ENCODE measurements around the gene LEAP2. TPM values are rescaled to one million over a fixed set of nuclear protein-coding genes. Genes with fewer than 3 reads are reported as not detected.

The LEAP2 gene
- total and polyA plus RNA-seq, 10 of the 15 experiments (the other 5 are each of a cell fraction or from before 2014, with no cell fraction given), result 1.9 to 8.8 (median 2.3) TPM

DNA sequence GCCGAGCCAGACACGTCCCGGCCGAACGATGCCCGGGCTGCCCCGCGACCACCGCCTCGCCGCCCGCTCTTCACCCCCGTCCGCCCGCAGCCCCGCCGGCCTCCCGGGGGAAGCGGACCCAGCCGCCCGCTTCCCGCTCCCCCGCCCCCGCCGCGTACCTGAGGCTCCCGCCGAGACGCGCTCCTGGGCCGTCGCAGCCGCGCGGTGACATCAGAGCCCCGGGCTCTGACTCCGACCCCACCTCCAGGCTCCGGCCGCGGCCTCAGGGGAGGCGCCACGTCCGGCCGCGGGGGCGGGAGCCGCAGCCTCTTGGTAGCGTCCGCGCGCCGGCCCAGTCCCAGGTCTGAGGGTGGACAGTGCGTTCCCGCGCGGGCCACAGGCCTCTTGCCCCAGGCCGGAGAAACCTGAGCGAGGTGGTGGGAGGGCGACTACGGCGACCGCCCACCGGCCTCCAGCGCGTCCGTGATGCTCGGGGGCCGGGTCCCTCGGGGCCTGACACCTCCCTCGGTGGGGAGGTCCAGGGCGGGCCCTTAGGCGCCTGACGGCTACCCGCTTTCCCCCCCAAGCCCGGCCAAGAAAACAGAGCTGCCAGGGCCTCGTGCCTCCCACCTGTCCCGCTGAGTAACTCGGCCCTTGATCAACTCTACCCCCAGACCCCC lies 42.9 kb upstream of the LEAP2 start, which contains the start of gene SHROOM1 (continued):
- TF ChIP-seq, protein P1, sequence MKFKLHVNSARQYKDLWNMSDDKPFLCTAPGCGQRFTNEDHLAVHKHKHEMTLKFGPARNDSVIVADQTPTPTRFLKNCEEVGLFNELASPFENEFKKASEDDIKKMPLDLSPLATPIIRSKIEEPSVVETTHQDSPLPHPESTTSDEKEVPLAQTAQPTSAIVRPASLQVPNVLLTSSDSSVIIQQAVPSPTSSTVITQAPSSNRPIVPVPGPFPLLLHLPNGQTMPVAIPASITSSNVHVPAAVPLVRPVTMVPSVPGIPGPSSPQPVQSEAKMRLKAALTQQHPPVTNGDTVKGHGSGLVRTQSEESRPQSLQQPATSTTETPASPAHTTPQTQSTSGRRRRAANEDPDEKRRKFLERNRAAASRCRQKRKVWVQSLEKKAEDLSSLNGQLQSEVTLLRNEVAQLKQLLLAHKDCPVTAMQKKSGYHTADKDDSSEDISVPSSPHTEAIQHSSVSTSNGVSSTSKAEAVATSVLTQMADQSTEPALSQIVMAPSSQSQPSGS (IDR thresholded peaks at IDR 0.05; ENCODE audit: low read length), result no peak
- TF ChIP-seq MEF2A (IDR thresholded peaks at IDR 0.05; ENCODE audit: insufficient read depth, low read depth, low read length), result no peak

DNA sequence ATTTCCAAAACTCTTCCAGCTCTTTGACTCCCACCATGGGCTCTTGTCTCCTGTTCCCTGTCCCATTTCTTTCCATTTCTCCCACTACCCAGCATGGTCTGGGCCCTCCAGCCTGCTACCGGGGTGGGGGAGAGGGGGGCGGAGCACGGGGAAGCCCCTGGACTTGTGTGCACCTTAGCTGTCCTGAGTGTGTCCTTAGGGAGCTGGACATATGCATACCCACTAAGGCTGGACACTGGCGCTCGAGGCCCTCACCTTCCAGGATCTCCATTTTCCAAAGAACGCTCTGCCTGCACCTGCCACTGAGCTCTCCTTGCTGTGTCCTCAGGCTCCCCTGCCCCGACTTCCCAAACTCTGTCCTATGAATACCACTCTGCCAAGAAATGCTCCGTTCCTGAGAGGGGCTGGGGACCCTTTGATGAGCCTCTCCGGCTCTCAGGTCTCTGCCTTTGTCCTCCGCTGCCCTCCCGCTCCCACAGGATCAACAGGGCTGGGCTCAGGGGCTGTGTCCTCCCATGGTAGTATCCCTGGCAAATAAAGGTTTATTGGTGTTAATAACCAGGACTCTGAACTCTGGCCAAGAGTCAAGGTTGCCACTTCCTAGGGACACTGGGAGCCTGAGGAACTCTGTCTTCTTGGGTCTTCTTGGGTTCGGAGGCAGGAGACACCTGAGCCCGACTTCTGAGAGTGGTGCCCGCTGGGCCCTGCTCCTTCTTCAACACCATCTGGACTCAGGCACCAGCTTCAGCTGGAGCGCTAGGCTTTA lies 42.2 kb upstream of the LEAP2 start:
- TF ChIP-seq CREM (IDR thresholded peaks at IDR 0.05; ENCODE audit: low read depth) (no peak), NR2F1 (conservative IDR thresholded peaks at IDR 0.05) (no peak), NR2C2 (IDR thresholded peaks at IDR 0.05; ENCODE audit: borderline replicate concordance, control insufficient read depth, insufficient read length, low read depth) (no peak), KLF5 (IDR thresholded peaks at IDR 0.05; ENCODE audit: partially characterized antibody) (no peak), YBX1 (IDR thresholded peaks at IDR 0.05) (no peak), NFYA (IDR thresholded peaks at IDR 0.05; ENCODE audit: borderline replicate concordance, low read depth, low read length) (no peak)
- TF ChIP-seq, protein P2, sequence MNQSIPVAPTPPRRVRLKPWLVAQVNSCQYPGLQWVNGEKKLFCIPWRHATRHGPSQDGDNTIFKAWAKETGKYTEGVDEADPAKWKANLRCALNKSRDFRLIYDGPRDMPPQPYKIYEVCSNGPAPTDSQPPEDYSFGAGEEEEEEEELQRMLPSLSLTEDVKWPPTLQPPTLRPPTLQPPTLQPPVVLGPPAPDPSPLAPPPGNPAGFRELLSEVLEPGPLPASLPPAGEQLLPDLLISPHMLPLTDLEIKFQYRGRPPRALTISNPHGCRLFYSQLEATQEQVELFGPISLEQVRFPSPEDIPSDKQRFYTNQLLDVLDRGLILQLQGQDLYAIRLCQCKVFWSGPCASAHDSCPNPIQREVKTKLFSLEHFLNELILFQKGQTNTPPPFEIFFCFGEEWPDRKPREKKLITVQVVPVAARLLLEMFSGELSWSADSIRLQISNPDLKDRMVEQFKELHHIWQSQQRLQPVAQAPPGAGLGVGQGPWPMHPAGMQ (IDR thresholded peaks at IDR 0.05; ENCODE audit: borderline replicate concordance), result no peak
- H3K79me2 ChIP-seq (ENCODE audit: control insufficient read depth, insufficient read depth, low read length), result no peaks in the 10 kb centered on the region
- ChIA-PET SMC1A (ENCODE audit: uncharacterized antibody, unreplicated experiment) (interaction anchor here (0.7 kb wide), 1 partner anchor 274 kb away, joined by 3 read pairs; no protein-coding TSS in a partner anchor), CTCF (interaction anchor here (0.7 to 6.0 kb wide), 7 partner anchors 11 to 405 kb away, joined by 3 to 46 read pairs (median 6); partner anchors contain the start of genes GDF9 and UQCRQ), RAD21 (ENCODE audit: unreplicated experiment) (interaction anchor here (1.8 kb wide), 1 partner anchor 52 kb away, joined by 5 read pairs; no protein-coding TSS in a partner anchor), POLR2A (interaction anchor here (0.8 to 1.1 kb wide), 4 partner anchors 26 to 273 kb away, joined by 3 read pairs; no protein-coding TSS in a partner anchor)
- no peaks in the 10 kb centered on the region for H3K9me3 ChIP-seq (replicated peaks; ENCODE audit: control insufficient read depth, insufficient read depth, low read length)
- FAIRE-seq (no peak), ATAC-seq (no peak), DNase-seq (ENCODE audit: low read depth, low spot score) (no peak)
- WGBS (ENCODE audit: insufficient coverage, insufficient replicate concordance, low lambda C conversion rate, missing lambda C conversion rate), result 87% methylated on average over 13 of the region's 15 CpGs
- peak overlapping the region; percentile 59 for H3K4me3 ChIP-seq
- H3K27ac ChIP-seq (ENCODE audit: control insufficient read depth, insufficient read depth), result no peak overlapping the region
- H3K4me1 ChIP-seq (ENCODE audit: control insufficient read depth, insufficient read depth, low read length), result no peaks in the 10 kb centered on the region; the same call in 1 of the 2 replicates
- no peak overlapping the region; the same call in 1 of the 2 replicates for H3K4me2 ChIP-seq (ENCODE audit: control insufficient read depth, insufficient read depth)
- peaks cover 0 to 1% of the 10 kb centered on the region in 2 experiments; a peak in 2 of 4 replicates for H3K27me3 ChIP-seq (replicated peaks in 1 of 2; ENCODE audit: control insufficient read depth in 2 of 2, insufficient read depth in 2 of 2, low read length in 1 of 2)
- in situ Hi-C loops (cut with MboI) (no loop called here), intact Hi-C loops (cut with micrococcal nuclease; ENCODE audit: unreplicated experiment) (loop anchor here (2.0 kb wide), 1 partner anchor 36 kb away; the partner anchor contains the start of genes GDF9 and UQCRQ)
- no peaks in the 10 kb centered on the region for H3K36me3 ChIP-seq (ENCODE audit: control insufficient read depth in 2 of 2, insufficient read depth in 2 of 2, low read length in 1 of 2)
- no peaks in the 10 kb centered on the region for H4K20me1 ChIP-seq (ENCODE audit: control insufficient read depth, insufficient read depth)
- H3K9ac ChIP-seq (ENCODE audit: control insufficient read depth, insufficient read depth, low read length), result no peak overlapping the region
- peak overlapping the region; percentile 94 for H2AFZ ChIP-seq (ENCODE audit: control insufficient read depth, low read depth, low read length)
- BruUV-seq (replicated peaks), result no TSS peak

Data from GM12878 (cell line).